Measurements from ENCODE around the gene VCL. TPM values are rescaled to one million over a fixed set of nuclear protein-coding genes. Genes with fewer than 3 reads are reported as not detected.

The VCL gene
- total RNA-seq, 1 donor from 2014 or later = 131 TPM

GRCh38 chr10:73970845-73971244 is 27.1 kb upstream of the VCL start:
- Mint-ChIP-seq H3K27ac (no peak overlapping the region), H3K4me3 (no peak overlapping the region), H3K27me3 (ENCODE audit: low read depth) (no peaks in the 10 kb centered on the region), H3K4me1 (peaks cover 19% of the 10 kb centered on the region), H3K36me3 (no peaks in the 10 kb centered on the region), H3K9me3 (peaks cover 2% of the 10 kb centered on the region)
- DNase-seq (ENCODE audit: low spot score in 2 of 2, unreplicated experiment in 2 of 2) = no peak
- TF ChIP-seq, protein P1, sequence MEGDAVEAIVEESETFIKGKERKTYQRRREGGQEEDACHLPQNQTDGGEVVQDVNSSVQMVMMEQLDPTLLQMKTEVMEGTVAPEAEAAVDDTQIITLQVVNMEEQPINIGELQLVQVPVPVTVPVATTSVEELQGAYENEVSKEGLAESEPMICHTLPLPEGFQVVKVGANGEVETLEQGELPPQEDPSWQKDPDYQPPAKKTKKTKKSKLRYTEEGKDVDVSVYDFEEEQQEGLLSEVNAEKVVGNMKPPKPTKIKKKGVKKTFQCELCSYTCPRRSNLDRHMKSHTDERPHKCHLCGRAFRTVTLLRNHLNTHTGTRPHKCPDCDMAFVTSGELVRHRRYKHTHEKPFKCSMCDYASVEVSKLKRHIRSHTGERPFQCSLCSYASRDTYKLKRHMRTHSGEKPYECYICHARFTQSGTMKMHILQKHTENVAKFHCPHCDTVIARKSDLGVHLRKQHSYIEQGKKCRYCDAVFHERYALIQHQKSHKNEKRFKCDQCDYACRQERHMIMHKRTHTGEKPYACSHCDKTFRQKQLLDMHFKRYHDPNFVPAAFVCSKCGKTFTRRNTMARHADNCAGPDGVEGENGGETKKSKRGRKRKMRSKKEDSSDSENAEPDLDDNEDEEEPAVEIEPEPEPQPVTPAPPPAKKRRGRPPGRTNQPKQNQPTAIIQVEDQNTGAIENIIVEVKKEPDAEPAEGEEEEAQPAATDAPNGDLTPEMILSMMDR (IDR thresholded peaks at IDR 0.05; ENCODE audit: unreplicated experiment) = no peak

DNA sequence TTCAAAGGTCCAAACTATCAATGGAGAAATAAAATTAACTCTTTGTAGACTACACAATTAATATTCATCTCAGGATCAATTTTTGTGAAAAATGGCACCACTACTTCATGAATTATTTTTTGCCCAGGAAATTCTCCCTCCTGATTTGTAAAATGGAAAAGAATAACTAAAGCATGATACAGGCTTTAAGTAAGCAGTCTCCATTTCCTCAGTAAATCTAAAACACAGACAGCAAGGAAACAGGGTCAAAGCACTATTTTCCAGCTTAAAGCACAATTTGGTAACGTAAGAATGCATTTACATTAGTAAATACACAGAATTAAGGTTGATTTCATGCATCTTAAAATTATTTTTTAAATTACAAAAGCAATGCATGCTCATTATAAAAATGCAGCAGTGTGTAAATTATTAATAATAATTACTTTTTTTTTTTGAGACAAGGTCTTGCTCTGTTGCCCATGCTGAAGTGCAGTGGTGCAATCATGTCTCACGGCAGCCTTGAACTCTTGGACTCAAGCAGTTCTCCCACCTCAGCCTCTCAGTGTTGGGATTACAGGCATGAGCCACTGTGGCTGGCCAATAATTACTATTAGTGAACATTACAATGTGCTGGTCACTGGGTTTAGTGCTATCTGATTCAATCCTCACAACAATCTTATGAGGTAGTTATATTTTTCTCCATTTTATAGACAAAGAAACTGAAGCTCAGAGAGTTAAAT is 26.1 kb upstream of the VCL start:
- DNase-seq (ENCODE audit: low spot score in 2 of 2, unreplicated experiment in 2 of 2) = no peak
- no peaks in the 10 kb centered on the region for H3K27me3 Mint-ChIP-seq (ENCODE audit: low read depth)
- TF ChIP-seq, protein P1 (IDR thresholded peaks at IDR 0.05; ENCODE audit: unreplicated experiment) = no peak
- H3K27ac Mint-ChIP-seq = no peak overlapping the region
- H3K4me3 Mint-ChIP-seq = no peak overlapping the region
- H3K9me3 Mint-ChIP-seq = peaks cover 3% of the 10 kb centered on the region
- H3K4me1 Mint-ChIP-seq = peaks cover 10% of the 10 kb centered on the region
- no peaks in the 10 kb centered on the region for H3K36me3 Mint-ChIP-seq

- H3K4me3 Mint-ChIP-seq = no peak overlapping the region
- no peak overlapping the region for H3K27ac Mint-ChIP-seq
- TF ChIP-seq, protein P1 (IDR thresholded peaks at IDR 0.05; ENCODE audit: unreplicated experiment) = no peak
- H3K36me3 Mint-ChIP-seq = no peaks in the 10 kb centered on the region
- DNase-seq (ENCODE audit: low spot score in 2 of 2, unreplicated experiment in 2 of 2) = no peak
- H3K4me1 Mint-ChIP-seq = no peaks in the 10 kb centered on the region
- peaks cover 3% of the 10 kb centered on the region for H3K9me3 Mint-ChIP-seq
- H3K27me3 Mint-ChIP-seq (ENCODE audit: low read depth) = no peaks in the 10 kb centered on the region
Measured at GRCh38 chr10:73973427-73973826, 24.5 kb upstream of the VCL start.

DNA sequence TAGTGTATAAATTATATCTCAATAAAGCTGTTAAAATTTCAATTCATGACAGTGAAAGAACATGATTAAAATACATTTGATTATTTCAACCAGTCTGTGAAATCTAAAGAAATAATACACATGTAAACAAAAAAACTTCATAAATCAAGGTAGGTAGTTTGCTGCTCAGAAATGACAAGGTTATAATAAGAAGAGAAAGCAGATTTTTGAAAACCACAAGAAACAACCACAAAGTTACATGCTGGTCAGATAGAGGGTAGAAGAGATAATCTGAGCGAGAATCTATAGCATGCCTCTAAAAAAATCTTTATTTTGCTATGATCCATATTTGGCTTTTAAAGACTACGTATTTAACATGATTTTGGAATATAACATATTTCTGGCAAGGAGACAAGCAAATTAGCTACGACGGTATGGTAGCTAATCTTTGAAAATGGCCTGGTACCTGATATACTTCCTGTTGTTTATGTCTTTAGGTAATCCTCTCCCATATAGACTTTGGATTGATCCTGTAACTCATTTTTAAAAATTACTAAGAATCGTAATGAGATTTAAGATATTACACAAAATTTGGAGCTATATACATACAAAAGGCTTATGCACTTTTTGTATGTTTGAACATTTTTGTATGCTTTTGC is 23.5 kb upstream of the VCL start:
- Mint-ChIP-seq H3K4me3 (no peak overlapping the region), H3K4me1 (no peaks in the 10 kb centered on the region), H3K27ac (no peak overlapping the region), H3K36me3 (no peaks in the 10 kb centered on the region), H3K27me3 (ENCODE audit: low read depth) (no peaks in the 10 kb centered on the region), H3K9me3 (peaks cover 3% of the 10 kb centered on the region)
- TF ChIP-seq, protein P1 (IDR thresholded peaks at IDR 0.05; ENCODE audit: unreplicated experiment) = no peak
- no peak for DNase-seq (ENCODE audit: low spot score in 2 of 2, unreplicated experiment in 2 of 2)

GRCh38 chr10:73975388-73975787 is 22.5 kb upstream of the VCL start:
- Mint-ChIP-seq H3K9me3 (peaks cover 3% of the 10 kb centered on the region), H3K4me3 (no peak overlapping the region), H3K4me1 (peaks cover 5% of the 10 kb centered on the region), H3K27ac (no peak overlapping the region), H3K27me3 (ENCODE audit: low read depth) (no peaks in the 10 kb centered on the region), H3K36me3 (no peaks in the 10 kb centered on the region)
- TF ChIP-seq, protein P1 (IDR thresholded peaks at IDR 0.05; ENCODE audit: unreplicated experiment) = no peak
- no peak for DNase-seq (ENCODE audit: low spot score in 2 of 2, unreplicated experiment in 2 of 2)
